Karpas-422 (cell line): ENCODE data around the gene TRPM1. TPM values are rescaled to one million over a fixed set of nuclear protein-coding genes. Genes with fewer than 3 reads are reported as not detected.

Source experiments
- DNase-seq: peaks from one replicate; pipeline ENCODE4 v3.0.0-alpha.2; 2015
- H2AFZ ChIP-seq: fragments of 200-600 bp; sonication (generic); 2 replicates; pipeline ENCODE4 v1.6.1; 2014; ENCODE audit warnings: antibody characterized with exemption, low read length, mixed read lengths
- H3K27ac ChIP-seq: fragments of 200-600 bp; sonication (generic); 2 replicates; pipeline ENCODE4 v1.5.1; 2014; ENCODE audit warnings: mild to moderate bottlenecking, low read length, moderate library complexity
- H3K27me3 ChIP-seq: fragments of 200-600 bp; sonication (generic); 2 replicates; pipeline ENCODE4 v1.6.1; 2014; ENCODE audit warnings: low read length, mixed read lengths
- H3K36me3 ChIP-seq: fragments of 200-600 bp; sonication (generic); 2 replicates; pipeline ENCODE4 v1.6.1; 2014; ENCODE audit warnings: low read length, mixed read lengths; ENCODE audit not compliant: insufficient read depth
- H3K4me1 ChIP-seq: fragments of 200-600 bp; sonication (generic); 2 replicates; pipeline ENCODE4 v1.6.1; 2014; ENCODE audit warnings: mild to moderate bottlenecking, low read length, mixed read lengths
- H3K4me2 ChIP-seq: fragments of 200-600 bp; sonication (generic); 2 replicates; pipeline ENCODE4 v1.6.1; 2014; ENCODE audit warnings: low read length, low read depth, mild to moderate bottlenecking; ENCODE audit not compliant: poor library complexity, severe bottlenecking
- H3K4me3 ChIP-seq: fragments of 200-600 bp; sonication (generic); 2 replicates; pipeline ENCODE4 v1.5.1; 2014; ENCODE audit warnings: mild to moderate bottlenecking, antibody characterized with exemption, low read length, mixed read lengths
- H3K79me2 ChIP-seq: fragments of 200-600 bp; sonication (generic); 2 replicates; pipeline ENCODE4 v1.6.1; 2014; ENCODE audit warnings: mild to moderate bottlenecking, low read length, mixed read lengths
- H3K9ac ChIP-seq: fragments of 200-600 bp; sonication (generic); 2 replicates; pipeline ENCODE4 v1.6.0; 2014; ENCODE audit warnings: low read length
- H3K9me2 ChIP-seq: fragments of 200-600 bp; sonication (generic), shearing (Covaris generic); replicated peaks from 2 replicates; pipeline ENCODE4 v1.6.0; 2014; ENCODE audit warnings: mild to moderate bottlenecking, low read length, moderate library complexity; ENCODE audit not compliant: insufficient read depth
- H3K9me3 ChIP-seq: fragments of 300-700, 200-600 bp; sonication (generic); 2 replicates; pipeline ENCODE4 v1.6.1; 2014; ENCODE audit warnings: low read length, mixed read lengths
- H4K20me1 ChIP-seq: fragments of 200-600 bp; sonication (generic); 2 replicates; pipeline ENCODE4 v1.6.1; 2014; ENCODE audit warnings: mild to moderate bottlenecking, antibody characterized with exemption, low read length, low read depth; ENCODE audit not compliant: insufficient read depth
- total RNA-seq: library from RNA; depleted of rRNA; stranded (reverse); fragments of >200 nt; shearing (Covaris generic); gene quantifications from 2 replicates; pipeline ENCODE4 v1.2.3, GENCODE V29; 2014; ENCODE audit warnings: low replicate concordance

TRPM1 gene
- total RNA-seq, 1 experiment from 2014 or later: not detected

DNA sequence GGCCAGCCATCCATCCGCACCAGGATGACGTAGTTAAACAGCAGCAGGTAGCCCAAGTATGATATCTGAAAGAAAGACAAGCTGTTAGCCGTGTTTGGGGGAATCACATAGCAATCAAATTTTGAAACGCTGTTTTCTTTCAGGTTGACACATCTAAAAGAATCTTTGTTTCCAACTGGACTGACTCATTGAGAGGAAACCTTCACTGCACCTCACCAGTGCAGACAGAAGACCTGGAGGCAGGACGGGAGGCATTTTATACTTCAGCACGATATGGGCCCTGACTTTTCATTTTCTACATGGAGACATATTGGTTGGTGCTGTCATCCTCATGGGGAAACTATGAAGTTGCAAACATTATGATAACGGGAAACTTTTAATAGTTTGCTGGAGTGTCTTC is 65.9 kb downstream of the TRPM1 start:
- Histone ChIP-seq H3K9me3 (no peaks in the 10 kb centered on the region), H3K9ac (no peak overlapping the region), H3K27ac (no peak overlapping the region), H3K27me3 (no peaks in the 10 kb centered on the region), H2AFZ (no peak overlapping the region), H3K36me3 (no peaks in the 10 kb centered on the region), H3K4me3 (no peak overlapping the region), H3K79me2 (no peaks in the 10 kb centered on the region), H4K20me1 (no peaks in the 10 kb centered on the region), H3K4me2 (no peak overlapping the region), H3K9me2 (no peaks in the 10 kb centered on the region), H3K4me1 (no peaks in the 10 kb centered on the region)
- DNase-seq: no peak

DNA sequence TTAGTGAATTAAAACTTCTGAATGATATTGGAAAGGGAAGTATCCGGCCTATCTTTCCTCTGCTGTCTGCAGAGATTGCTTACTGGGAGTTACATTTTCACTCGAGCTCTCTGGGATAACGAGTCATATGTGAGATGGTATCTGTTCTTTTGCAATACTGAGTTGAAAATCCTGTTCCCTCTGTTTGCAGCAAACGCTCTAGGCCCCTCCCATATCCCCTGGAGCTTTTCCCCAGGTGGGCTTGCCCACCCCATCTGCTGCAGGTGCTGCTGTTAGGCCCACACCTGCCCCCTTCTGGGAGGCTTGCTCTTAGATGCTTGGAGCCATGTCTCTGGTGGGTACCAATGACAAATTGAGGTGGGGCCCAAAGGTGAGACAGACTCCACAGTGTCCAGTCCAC is 67.4 kb downstream of the TRPM1 start:
- Histone ChIP-seq H3K9me3 (no peaks in the 10 kb centered on the region), H3K27ac (no peak overlapping the region), H3K4me3 (no peak overlapping the region), H3K36me3 (no peaks in the 10 kb centered on the region), H3K27me3 (no peaks in the 10 kb centered on the region), H3K4me2 (no peak overlapping the region), H4K20me1 (no peaks in the 10 kb centered on the region), H3K79me2 (no peaks in the 10 kb centered on the region), H3K4me1 (no peaks in the 10 kb centered on the region), H3K9ac (no peak overlapping the region), H3K9me2 (no peaks in the 10 kb centered on the region), H2AFZ (no peak overlapping the region)
- no peak for DNase-seq

GRCh38 chr15:31032961-31033371 is 68.6 kb downstream of the TRPM1 start:
- no peaks in the 10 kb centered on the region for H3K9me3 ChIP-seq
- no peaks in the 10 kb centered on the region for H3K79me2 ChIP-seq
- H4K20me1 ChIP-seq: no peaks in the 10 kb centered on the region
- no peak overlapping the region for H2AFZ ChIP-seq
- no peak for DNase-seq
- H3K36me3 ChIP-seq: no peaks in the 10 kb centered on the region
- H3K27ac ChIP-seq: no peak overlapping the region
- H3K4me3 ChIP-seq: no peak overlapping the region
- no peak overlapping the region for H3K9ac ChIP-seq
- no peaks in the 10 kb centered on the region for H3K4me1 ChIP-seq
- H3K27me3 ChIP-seq: no peaks in the 10 kb centered on the region
- no peak overlapping the region for H3K4me2 ChIP-seq
- H3K9me2 ChIP-seq: no peaks in the 10 kb centered on the region

- no peak overlapping the region for H2AFZ ChIP-seq
- no peaks in the 10 kb centered on the region; the same call in 1 of the 2 replicates for H3K27me3 ChIP-seq
- no peak overlapping the region for H3K27ac ChIP-seq
- no peaks in the 10 kb centered on the region for H3K36me3 ChIP-seq
- H3K9me3 ChIP-seq: no peaks in the 10 kb centered on the region
- no peaks in the 10 kb centered on the region for H3K9me2 ChIP-seq
- no peak overlapping the region for H3K4me2 ChIP-seq
- H3K4me1 ChIP-seq: no peaks in the 10 kb centered on the region
- H3K4me3 ChIP-seq: no peak overlapping the region
- no peaks in the 10 kb centered on the region for H3K79me2 ChIP-seq
- DNase-seq: no peak
- H4K20me1 ChIP-seq: no peaks in the 10 kb centered on the region
- H3K9ac ChIP-seq: no peak overlapping the region
Observed at GRCh38 chr15:31031471-31032067, 70.0 kb downstream of the TRPM1 start.

DNA sequence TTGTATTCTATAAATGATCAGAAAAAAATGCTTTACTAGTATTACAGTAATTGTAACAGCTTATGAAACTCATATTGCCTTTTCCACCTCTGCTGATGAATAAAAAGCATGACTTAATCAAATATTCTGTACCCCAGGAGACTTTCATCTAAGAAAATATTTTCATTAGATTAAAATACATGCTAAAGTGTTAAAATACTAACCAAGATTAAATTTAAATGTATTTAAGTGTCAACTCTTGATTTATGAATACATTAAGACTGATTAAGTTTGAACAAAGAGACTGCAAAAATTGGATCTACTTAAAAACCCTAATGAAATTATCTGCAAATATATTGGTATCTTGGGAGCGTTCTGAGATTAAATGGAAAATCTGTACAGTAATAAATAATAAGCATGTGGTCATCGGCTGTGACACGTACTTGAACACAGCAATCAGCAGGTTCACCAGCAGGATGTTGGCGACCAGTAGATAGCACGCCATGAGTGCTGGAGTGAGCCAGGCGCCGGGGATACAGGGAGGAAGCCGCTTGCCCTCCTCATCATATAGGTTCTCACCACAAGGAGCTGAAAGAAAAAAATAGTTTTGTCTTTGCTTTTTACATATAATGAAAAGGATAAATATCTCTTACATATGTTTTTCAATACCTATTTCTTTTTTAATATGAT is 73.5 kb downstream of the TRPM1 start:
- Histone ChIP-seq H4K20me1 (no peaks in the 10 kb centered on the region), H3K27ac (no peak overlapping the region)
- no peak for DNase-seq

DNA sequence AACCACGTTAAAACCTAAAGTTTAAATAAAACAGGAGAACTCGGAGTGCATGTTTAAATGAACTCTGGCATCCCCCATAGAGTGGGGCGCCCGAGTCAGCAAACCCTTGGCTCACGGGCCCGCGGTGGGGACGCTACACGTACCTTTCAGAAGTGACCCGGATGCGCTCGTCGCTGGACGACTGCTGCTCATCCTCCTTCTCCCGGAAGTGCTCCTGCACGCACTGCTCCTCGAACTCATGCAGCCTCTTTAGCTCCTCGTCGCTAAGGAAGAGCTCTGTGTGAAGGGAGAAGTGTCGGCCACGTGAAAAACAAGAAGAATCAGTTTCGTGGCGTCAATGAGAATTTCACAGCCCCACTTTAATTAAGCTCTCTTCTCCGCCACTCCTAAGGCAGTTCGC is 75.5 kb downstream of the TRPM1 start:
- Histone ChIP-seq H3K79me2 (no peaks in the 10 kb centered on the region), H3K4me1 (no peaks in the 10 kb centered on the region), H3K27me3 (no peaks in the 10 kb centered on the region; the same call in 1 of the 2 replicates), H3K36me3 (no peaks in the 10 kb centered on the region), H3K4me2 (no peak overlapping the region), H3K27ac (no peak overlapping the region), H3K9ac (no peak overlapping the region), H3K9me2 (no peaks in the 10 kb centered on the region), H4K20me1 (no peaks in the 10 kb centered on the region), H3K4me3 (no peak overlapping the region), H2AFZ (no peak overlapping the region), H3K9me3 (no peaks in the 10 kb centered on the region)
- no peak for DNase-seq

More for the DNA sequence above, 73.5 kb downstream of the TRPM1 start:
- Histone ChIP-seq H3K4me1 (no peaks in the 10 kb centered on the region), H3K79me2 (no peaks in the 10 kb centered on the region), H3K36me3 (no peaks in the 10 kb centered on the region), H3K4me2 (no peak overlapping the region), H2AFZ (no peak overlapping the region), H3K4me3 (no peak overlapping the region), H3K9ac (no peak overlapping the region), H3K27me3 (no peaks in the 10 kb centered on the region; the same call in 1 of the 2 replicates), H3K9me3 (no peaks in the 10 kb centered on the region), H3K9me2 (no peaks in the 10 kb centered on the region)

DNA sequence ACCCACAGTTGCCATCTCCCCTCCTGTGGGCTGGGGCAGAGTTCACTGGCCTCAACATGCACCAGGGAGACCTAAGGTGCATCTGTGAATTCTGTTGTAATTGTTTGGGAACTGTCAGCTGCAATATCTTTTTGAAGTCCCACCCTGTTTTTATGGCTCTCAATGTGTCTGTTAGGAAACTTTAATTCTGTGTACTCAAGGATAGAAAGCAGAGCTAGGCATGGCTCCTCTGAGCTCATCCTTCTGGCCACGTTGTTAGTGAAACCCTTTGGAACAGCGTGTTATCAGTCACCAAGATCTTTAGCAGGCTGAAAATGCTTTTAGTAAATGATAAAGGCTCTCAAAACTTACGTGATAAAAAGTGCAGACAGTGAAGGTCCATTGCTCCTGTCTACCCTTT is 76.5 kb downstream of the TRPM1 start:
- H2AFZ ChIP-seq: no peak overlapping the region
- DNase-seq: no peak
- H3K4me2 ChIP-seq: no peak overlapping the region
- no peak overlapping the region for H3K27ac ChIP-seq
- H3K9ac ChIP-seq: no peak overlapping the region
- no peaks in the 10 kb centered on the region for H3K79me2 ChIP-seq
- no peaks in the 10 kb centered on the region; the same call in 1 of the 2 replicates for H3K27me3 ChIP-seq
- H3K9me3 ChIP-seq: no peaks in the 10 kb centered on the region
- no peaks in the 10 kb centered on the region for H4K20me1 ChIP-seq
- no peaks in the 10 kb centered on the region for H3K36me3 ChIP-seq
- no peaks in the 10 kb centered on the region for H3K4me1 ChIP-seq
- no peak overlapping the region for H3K4me3 ChIP-seq
- H3K9me2 ChIP-seq: no peaks in the 10 kb centered on the region

DNA sequence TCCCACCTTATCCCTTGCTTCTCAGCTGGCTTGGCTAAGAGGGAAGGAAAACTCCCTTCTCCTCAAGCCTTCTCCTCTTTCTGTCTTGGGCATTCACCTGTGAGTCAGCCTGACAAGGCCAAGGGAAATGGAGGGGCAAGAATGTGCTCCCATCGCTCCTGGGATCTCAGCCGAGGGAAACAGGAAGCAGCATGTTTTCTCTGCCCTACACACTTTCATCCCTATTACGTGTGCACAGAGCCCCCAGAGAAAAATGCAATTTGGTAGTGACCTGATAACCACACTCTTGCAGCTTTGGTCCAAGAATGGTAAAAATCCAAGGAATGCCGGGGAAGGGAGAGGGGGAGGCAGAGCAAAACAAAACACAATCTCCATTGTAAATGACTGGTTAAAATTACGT is 77.2 kb downstream of the TRPM1 start:
- Histone ChIP-seq H3K4me2 (no peak overlapping the region), H2AFZ (no peak overlapping the region), H3K79me2 (no peaks in the 10 kb centered on the region)

More for the DNA sequence above, 77.2 kb downstream of the TRPM1 start:
- Histone ChIP-seq H3K36me3 (no peaks in the 10 kb centered on the region), H3K9me3 (no peaks in the 10 kb centered on the region), H3K9ac (no peak overlapping the region), H3K9me2 (no peaks in the 10 kb centered on the region), H3K4me1 (no peaks in the 10 kb centered on the region), H3K27me3 (no peaks in the 10 kb centered on the region; the same call in 1 of the 2 replicates), H4K20me1 (no peaks in the 10 kb centered on the region), H3K4me3 (no peak overlapping the region), H3K27ac (no peak overlapping the region)
- DNase-seq: no peak
